ENCODE data around the gene FASN. TPM values are rescaled to one million over a fixed set of nuclear protein-coding genes. Genes with fewer than 3 reads are reported as not detected.

The FASN gene
- total RNA-seq, 2 experiments from 2014 or later: 111 to 364 TPM

GRCh38 chr17:82087961-82088837, 9.8 kb downstream of the FASN start:
- BruUV-seq (replicated peaks): no TSS peak
- Histone ChIP-seq H4K20me1 (ENCODE audit: insufficient read depth, low read length) (no peaks in the 10 kb centered on the region), H3K4me3 (ENCODE audit: low read depth, low read length, poor library complexity, severe bottlenecking) (no peak overlapping the region), H3K79me2 (ENCODE audit: insufficient read depth, low read depth, low read length) (no peaks in the 10 kb centered on the region), H3K4me1 (ENCODE audit: insufficient read depth, low read length, poor library complexity, severe bottlenecking) (no peaks in the 10 kb centered on the region), H3K4me2 (ENCODE audit: low read length) (no peak overlapping the region), H3K27ac (ENCODE audit: low read depth, low read length, poor library complexity, severe bottlenecking) (no peak overlapping the region), H3K36me3 (ENCODE audit: insufficient read depth, low read length) (peaks cover 100% of the 10 kb centered on the region), H3K9me2 (ENCODE audit: insufficient read depth, low read length) (no peaks in the 10 kb centered on the region), H2AFZ (ENCODE audit: low read length) (no peak overlapping the region), H3K9me3 (ENCODE audit: low read length) (no peaks in the 10 kb centered on the region)
- intact Hi-C loops (cut with micrococcal nuclease; ENCODE audit: unreplicated experiment): no loop called here
- TF ChIP-seq CTCF (conservative IDR thresholded peaks at IDR 0.05; ENCODE audit: low read length) (no peak), EZH2phosphoT487 (IDR thresholded peaks at IDR 0.05; ENCODE audit: borderline replicate concordance, low read depth, low read length) (no peak)
- no peak for DNase-seq (ENCODE audit: low spot score)
- POLR2A ChIA-PET: no interaction called here
- CTCF ChIA-PET (ENCODE audit: unreplicated experiment): no interaction called here

GRCh38 chr17:82086941-82087906, 10.8 kb downstream of the FASN start:
- POLR2A ChIA-PET: no interaction called here
- Histone ChIP-seq H3K27ac (ENCODE audit: low read depth, low read length, poor library complexity, severe bottlenecking) (no peak overlapping the region), H3K79me2 (ENCODE audit: insufficient read depth, low read depth, low read length) (no peaks in the 10 kb centered on the region), H3K36me3 (ENCODE audit: insufficient read depth, low read length) (peaks cover 100% of the 10 kb centered on the region), H3K4me2 (ENCODE audit: low read length) (no peak overlapping the region), H3K4me1 (ENCODE audit: insufficient read depth, low read length, poor library complexity, severe bottlenecking) (no peaks in the 10 kb centered on the region), H4K20me1 (ENCODE audit: insufficient read depth, low read length) (no peaks in the 10 kb centered on the region), H3K9me2 (ENCODE audit: insufficient read depth, low read length) (no peaks in the 10 kb centered on the region), H3K4me3 (ENCODE audit: low read depth, low read length, poor library complexity, severe bottlenecking) (no peak overlapping the region), H3K9me3 (ENCODE audit: low read length) (no peaks in the 10 kb centered on the region), H2AFZ (ENCODE audit: low read length) (no peak overlapping the region)
- intact Hi-C loops (cut with micrococcal nuclease; ENCODE audit: unreplicated experiment): no loop called here
- TF ChIP-seq CTCF (conservative IDR thresholded peaks at IDR 0.05; ENCODE audit: low read length): no peak
- no peak for TF ChIP-seq EZH2phosphoT487 (IDR thresholded peaks at IDR 0.05; ENCODE audit: borderline replicate concordance, low read depth, low read length)
- BruUV-seq (replicated peaks): no TSS peak
- no peak for DNase-seq (ENCODE audit: low spot score)
- CTCF ChIA-PET (ENCODE audit: unreplicated experiment): no interaction called here
